GM18520 (cell line): ENCODE results near the gene NCCRP1.
"Not testable (repeated sequence)": the region's sequence is repeated elsewhere in the genome, so short reads cannot be mapped to it uniquely, and the experiment has no call there.

Experiments
- ATAC-seq: cut with Tn5 transposase; IDR thresholded peaks from one replicate; pipeline ENCODE4 v1.9.1; 2021; ENCODE audit not compliant: unreplicated experiment

The NCCRP1 gene

DNA sequence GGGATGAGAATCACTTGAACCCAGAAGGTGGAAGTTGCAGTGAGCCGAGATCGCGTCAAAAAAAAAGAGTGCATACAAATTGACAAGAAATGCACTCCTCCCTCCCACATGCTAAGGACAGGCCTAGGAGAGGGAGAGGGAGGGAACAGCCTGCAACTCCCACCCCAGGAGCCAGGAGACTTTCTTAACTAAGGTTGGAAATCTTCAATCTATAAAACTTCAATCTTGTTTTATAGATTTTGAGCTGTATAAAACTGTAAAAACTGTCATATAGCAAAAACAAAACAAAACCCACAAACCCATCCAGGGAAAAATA lies 8.6 kb downstream of the NCCRP1 start:
- ATAC-seq: no peak

DNA sequence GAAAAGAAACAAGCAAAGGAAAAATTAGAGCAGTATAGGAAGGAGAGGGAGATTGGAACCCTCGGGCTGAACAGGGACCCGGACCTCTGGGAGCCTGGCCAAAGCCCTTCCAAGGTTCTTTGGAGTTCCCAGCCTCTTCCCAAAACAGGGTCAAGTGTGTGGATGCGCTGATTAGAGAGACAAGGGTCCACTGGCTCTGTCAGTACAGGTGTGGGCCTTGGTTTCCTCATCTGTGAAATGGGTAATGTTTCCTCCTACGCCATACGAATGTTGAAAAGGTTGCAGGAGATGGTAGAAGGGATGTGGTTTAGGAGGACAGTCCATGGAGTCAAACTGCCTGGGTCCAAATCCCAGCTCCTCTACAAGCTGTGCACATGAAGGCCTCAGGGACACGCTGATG lies 9.4 kb downstream of the NCCRP1 start:
- ATAC-seq: no peak

DNA sequence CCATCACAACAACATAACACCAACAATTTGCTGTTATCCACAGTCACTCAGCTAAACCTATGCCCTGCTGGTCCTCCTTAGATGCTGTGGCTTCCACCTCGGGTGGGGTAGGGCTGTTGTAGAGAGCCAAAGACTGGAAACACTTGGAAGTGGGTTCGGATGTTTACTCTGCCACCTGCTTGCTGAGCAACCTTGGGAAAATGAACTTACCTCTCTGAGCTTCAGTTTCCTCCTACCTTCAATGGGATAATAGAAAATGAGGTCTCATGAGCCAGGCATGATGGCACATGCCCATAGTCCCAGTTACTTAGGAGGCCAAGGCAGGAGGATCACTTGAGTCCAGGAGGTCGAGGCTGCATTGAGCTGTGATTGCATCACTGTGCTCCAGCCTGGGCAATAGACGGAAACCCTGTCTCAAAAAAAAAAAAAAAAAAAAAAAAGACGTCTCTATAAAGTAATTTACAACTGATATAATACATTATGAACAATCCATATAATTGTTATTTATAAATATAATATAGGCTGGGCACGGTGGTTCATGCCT lies 10.6 kb downstream of the NCCRP1 start:
- ATAC-seq: no peak

DNA sequence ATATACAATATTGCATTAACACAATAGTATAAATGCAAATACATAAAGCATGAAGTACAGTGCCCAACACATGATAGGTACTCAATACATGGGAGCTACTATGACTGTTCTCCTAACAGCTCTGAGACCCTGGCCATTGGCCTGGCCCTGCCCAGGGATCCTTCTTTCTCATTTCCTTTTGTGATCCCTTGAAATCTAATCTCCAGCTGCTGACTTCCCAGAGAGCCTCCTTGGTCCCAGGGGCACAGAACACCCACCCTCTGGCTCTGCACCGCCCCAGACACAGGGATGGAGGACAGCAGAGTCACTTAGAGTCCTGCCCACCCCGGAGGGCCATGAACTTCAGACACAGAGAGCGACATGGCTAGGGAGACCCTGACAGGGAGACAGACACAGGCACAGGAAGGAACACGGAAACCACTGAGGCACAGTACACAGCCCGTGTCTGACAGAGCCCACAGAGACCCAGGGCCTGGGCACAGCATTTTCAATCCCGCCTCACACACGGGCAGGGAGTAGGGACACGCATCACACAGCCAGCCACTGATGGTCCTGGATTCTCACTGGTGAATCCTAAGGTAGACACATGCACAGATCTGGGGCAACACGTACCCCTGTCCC lies 11.5 kb downstream of the NCCRP1 start:
- ATAC-seq: no peak

DNA sequence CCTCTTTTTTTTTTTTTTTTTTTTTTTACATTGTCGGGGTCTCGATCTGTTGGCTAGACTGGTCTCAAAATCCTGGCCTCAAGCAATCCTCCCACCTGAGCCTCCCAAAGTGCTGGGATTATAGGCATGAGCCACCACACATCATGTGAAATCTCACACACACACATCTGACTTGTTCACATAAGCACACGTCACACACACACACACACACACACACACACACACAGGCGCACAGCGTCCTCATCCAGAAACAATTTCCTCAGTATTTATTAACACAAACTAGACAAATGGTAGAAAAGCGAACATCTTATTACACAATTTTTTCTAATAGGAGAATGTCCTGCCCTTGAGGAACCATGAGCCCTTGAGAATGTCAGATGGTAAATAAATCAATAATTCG lies 12.4 kb downstream of the NCCRP1 start:
- ATAC-seq: no peak

DNA sequence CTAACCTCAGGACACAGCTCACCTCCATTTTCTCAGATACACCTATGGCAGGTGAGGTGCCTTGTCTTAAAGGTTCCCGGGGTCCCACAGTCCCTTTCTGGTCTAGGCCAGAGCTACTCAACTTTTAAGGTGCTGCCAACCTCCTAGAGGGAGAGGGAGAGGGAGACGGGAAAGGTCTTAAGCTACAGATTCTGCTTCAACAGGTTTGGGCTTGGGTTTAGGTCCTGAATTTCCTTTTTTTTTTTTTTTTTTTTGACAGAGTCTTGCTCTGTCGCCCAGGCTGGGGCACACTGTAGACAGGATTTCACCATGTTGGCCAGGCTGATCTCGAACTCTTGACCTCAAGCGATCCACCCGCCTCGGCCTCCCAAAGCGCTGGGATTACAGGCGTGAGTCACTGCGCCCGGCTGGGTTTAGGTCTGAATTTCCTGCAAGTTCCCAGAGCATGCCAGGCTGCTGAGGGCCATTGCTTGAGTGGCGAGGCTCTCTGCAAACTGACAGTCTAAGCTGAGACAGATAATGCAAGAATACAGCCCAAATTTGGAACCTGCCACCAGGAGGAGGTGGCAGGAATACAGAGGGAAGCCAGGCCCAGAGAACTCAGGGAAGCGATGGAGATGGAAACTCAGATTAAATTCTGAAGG lies 15.1 kb downstream of the NCCRP1 start:
- no peak for ATAC-seq

DNA sequence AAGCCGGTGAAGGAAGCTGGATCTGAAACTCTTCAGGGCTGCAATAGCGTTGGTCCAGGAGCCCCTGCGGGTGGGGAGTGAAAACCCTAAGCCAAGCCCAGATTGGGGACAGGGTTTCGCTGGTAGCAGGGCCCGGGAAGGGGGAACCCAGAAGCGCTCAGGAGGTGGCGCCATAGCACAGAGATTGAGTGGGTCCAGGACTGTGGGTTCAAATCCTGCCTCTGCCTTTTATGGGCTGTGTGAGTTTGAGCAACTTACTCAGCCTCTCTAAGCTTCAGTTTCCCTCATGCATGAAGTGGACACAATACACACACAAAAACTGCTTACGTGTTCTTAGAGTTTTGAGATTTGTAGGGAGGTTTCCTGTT lies 15.6 kb downstream of the NCCRP1 start:
- no peak for ATAC-seq

DNA sequence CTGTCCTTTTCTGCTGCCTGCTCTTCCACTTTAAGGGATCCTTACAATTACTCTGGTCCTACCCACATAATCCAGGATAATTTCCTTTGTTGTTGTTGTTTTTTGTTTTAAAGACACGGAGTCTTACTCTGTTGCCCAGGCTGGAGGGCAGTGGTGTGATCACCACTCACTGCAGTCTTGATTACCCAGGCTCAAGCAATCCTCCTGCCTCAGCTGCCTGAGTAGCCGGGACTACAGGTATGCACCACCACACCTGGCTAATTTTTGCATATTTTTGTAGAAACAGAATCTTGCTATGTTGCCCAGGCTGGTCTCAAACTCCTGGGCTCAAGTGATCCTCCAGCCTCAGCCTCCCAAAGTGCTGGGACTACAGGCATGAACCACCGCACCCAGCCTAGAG lies 18.6 kb downstream of the NCCRP1 start:
- ATAC-seq: not testable (repeated sequence)

DNA sequence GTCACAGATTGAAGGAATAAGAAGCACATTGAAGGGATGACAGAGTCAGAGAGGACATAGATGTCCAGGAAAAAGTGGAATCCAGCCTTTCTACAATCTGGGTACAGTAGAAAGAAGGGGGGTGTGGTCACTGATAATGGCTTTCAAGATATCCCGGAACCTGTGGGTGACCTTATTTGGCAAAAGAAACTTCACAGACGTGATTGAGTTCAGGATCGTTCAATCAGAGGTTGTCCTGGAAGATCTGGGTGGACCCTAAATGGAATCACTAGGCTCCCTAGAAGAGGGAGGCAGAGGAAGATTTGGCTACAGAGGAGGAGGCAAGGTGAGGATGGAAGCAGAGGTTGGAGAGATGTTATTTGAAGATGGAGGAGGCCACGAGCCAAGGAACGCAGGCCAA lies 20.3 kb downstream of the NCCRP1 start:
- ATAC-seq: no peak

DNA sequence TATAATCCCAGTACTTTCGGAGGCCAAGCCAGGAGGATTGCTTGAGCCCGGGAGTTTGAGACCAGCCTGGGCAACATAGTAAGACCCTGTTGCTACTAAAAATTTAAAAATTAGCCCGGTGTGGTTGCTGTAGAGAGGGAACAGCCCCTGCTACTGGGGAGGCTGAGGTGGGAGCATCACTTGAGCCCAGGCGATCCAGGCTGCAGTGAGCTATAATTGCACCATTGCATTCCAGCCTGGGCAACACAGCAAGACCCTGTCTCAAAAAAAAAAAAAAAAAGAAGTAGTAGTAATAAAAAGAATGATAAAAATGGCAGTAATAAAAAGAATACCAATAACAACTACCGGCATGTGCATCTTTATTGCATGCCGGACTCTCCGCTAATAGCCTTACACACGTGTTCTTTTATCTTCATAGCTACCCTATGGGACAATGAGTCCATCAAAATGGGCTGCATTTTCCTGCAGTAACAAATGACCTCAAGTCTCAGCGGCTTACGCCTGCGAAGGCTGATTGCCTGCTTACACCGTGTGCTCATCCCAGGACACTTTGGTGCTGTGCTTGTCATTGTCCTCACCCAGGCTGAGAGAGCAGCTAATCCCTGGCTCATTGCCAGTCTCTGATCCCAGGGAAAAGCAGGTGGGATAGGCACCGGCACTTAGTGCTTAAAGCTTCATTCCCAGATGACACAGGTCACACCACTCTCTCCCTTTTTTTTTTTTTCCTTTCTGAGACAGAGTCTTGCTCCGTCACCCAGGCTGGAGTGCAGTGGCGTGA lies 21.7 kb downstream of the NCCRP1 start:
- ATAC-seq: no peak

DNA sequence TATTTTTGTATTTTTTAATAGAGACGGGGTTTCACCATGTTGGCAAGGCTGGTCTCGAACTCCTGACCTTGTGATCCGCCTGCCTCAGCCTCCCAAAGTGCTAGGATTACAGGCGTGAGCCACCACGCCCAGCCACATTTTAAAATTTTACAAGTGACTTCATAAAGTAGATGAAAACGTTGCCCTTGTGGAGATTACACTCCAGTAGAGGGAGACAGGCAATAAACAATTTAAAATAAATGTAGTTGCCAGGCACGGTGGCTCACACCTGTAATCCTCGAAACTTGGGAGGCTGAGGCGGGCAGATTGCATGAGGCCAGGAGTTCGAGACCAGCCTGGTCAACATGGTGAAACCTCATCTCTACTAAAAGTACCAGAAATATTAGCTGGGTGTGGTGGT lies 22.3 kb downstream of the NCCRP1 start:
- ATAC-seq: not testable (repeated sequence)

DNA sequence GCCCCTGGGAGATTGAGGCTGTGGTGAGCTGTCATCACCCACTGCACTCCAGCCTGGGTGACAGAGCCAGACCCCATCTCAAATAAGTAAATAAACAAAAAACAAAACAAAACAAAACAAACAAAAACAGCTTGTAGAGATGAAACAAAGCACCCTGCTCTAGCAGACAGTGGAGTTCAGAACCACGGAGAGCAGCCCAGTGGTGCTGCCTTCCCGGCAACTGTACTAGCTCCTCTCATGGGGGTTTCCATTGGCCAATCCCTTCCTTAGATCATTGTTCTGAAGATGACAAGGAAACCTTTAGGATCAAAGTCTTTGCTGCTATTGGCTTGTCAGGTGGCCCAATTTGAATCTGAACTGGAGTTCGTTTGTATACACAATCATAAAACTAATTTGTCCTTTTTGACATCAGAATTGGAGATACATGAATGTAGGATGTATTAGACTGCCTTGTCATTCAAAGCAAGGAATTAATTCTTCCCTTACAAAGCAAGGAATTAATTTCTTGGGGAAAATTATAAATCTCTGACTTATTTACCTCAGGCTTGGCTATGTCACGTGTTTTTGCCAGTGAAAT lies 27.0 kb downstream of the NCCRP1 start:
- ATAC-seq: no peak

DNA sequence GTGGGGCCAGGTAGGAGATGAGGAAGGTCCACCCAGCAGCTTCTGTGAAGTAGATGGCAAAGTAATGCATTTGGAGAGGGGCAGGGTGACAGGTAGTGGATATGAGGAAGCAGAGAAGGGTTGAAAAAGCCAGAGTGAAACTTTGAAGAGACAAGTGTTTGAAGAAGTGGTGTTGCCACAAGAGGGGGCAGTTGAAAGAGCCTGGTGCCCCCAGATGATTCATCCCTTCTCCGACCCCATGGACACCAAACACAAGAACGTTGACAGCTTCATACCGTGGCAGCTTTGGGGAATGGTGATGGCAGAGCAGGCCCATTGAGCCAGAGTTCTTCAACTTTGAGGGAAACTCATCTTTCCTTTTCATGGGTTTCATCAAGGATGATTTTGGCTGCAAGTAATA lies 28.1 kb downstream of the NCCRP1 start:
- ATAC-seq: no peak

DNA sequence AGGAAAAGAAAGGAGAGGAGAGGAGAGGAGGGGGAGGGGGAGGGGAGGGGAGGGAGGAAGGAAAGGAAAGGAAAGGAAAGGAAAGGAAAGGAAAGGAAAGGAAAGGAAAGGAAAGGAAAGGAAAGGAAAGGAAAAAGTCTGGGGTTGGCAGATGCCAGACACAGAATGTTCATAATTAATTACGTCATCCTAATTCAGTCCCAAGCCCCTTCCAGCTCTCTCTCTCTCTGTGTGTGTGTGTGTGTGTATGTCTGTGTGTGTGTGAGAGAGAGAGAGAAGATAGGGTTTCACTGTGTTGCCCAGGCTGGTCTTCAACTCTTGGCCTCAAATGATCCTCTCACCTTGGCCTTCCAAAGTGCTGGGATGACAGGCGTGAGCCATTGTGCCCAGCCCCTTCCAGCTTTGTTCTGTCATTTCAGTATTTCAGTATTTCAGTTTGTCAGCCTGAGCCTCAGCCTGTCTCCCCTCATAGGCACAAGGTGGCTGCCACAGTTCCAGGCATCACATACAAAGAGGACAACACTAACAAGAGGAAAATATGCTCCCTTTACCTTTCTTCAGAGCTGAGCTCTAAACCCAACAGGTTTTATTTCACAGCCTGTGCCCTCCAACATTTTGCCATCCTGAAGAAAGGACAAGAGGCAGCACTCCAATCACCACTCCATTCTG lies 33.5 kb downstream of the NCCRP1 start:
- no peak for ATAC-seq

DNA sequence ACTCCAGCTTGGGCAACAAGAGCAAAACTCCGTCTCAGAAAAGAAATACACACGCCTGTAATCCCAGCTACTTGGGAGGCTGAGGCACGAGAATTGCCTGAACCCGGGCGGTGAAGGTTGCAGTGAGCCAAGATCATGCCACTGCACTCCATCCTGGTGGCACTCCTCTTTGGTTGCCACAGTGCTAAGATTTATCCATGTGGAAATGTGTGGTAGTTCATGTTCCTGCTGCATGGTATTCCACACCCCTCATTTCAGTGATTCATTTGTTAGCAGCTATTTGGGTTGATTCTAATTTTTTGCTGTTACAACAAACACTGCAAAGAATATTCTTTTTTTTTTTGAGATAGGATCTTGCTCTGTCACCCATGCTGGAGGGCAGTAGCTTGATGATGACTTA lies 35.9 kb downstream of the NCCRP1 start:
- ATAC-seq: no peak

DNA sequence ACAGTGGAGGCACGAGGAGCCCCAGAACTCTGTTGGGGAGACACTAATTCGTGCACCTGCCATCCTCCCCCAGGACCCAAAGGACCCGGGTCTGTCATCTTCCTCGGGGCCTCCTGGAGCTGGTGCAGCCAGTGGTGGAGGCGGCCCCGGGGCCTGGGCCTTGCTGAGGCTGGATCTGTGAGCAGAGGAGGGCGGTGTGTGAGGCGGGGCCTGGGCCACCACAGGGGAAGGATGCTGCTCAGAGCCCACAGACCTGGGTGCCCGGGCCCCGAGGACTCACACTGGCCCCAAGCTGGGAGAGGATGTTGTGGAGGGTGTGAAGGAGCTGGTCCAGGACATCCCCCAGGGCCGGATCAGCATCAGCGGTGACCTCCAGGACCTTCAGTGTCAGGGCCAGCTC lies 39.8 kb downstream of the NCCRP1 start:
- no peak for ATAC-seq

DNA sequence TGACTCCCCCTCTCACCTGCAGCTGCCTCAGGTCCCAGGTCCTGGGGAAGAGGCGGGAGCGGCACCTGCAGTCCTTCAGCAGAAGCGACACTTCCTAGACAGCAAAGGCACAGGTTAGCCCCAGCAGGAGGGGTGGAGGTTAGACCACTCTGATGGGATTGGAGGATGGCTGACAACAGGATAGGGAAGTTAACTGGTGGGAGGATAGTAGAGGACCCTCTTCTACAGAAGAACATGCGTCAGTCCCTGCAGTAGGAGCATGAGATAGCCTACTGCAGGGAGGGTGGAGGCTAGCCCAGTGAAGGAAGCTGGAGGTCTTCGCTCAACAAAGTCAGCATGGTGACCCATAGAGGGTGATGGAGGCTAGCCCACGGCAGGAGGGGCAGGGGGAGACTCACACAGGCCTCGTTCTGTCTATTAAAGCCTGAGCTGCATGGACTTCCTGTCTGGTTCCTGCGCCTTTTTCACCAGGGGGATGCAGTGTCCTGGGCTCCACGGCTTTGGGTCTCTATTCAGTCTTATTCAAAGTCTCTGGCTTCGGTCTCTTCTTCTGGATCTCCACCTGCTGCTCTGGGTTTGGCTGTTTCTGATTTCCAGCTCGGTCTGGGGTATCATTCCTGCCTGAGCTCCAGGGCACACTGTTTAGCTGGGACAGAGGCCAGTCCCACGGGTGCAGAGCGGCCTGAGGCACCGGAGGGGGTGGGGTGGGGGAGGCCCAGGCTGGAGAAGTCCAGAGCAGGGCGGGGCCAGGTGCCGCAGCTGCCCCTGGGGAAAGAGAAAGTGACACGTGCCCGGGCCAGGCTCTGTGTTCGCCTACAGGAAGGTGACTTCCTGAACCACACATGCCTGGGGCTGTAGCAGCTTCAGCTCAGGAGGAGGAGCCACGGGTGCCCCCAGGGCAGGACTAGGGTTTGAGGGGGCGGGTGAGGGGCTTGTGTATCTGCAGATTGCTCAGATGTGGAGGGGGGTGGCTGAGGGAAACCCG lies 40.7 kb downstream of the NCCRP1 start:
- ATAC-seq: no peak

DNA sequence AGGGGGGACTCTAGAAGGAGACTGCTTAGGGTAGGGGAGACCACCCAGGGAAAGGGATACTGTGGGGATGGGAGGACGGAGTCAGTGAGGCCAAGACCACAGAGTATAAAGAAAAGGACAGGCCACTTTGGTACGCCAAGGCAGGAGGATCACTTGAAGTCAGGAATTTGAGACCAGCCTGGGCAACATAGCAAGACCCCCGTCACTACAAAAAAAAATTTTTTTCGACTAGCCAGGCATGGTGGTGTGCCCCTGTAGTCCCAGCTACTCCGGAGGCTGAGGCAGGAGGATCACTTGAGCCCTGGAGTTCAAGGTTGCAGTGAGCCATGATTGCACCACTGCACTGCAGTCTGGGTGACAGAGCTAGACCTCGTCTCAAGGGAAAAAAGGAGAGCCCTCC lies 41.4 kb downstream of the NCCRP1 start:
- ATAC-seq: no peak

DNA sequence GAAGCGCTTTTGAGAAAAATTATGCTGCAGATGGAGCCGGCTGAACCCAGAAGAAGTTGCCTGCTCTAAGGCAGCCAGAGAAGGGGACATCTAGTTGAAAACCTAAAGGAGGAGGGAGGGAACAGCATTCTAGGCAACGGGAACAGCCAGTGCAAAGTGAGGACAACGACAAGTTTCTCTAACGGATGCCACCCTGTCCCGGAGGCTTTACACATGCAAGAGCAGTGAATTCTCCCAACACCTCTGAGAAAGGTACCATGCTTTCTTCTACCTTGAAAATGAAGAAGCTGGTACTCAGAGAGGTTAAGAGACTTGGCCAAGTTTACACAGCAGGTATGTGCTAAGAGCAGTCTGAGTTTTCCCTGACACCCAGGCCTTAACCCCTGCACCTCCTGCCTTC lies 42.2 kb downstream of the NCCRP1 start:
- no peak for ATAC-seq

DNA sequence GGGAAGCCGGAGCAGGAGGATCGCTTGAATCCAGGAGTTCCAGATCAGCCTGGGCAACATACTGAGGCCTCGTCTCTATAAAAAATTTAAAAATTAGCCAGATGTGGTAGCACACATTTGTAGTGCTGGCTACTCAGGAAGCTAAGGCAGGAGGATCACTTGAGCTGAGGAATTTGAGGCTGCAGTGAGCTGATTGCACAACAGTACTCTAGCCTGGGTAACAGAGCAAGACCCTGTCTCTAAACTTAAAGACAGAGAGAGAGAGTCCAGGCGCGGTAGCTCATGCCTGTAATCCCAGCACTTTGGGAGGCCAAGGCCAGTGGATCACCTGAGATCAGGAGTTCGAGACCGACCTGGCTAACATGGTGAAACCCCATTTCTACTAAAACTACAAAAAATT lies 43.7 kb downstream of the NCCRP1 start:
- no peak for ATAC-seq
